GM12878 (cell line): ENCODE data around the gene MEIS1.

Experiments used
- JUND ChIP-seq: IDR thresholded peaks from 2 replicates; pipeline ENCODE4 v1.6.1; 2012; ENCODE audit warnings: low read depth, mild to moderate bottlenecking, low read length, improper control_type of control experiment, moderate library complexity
- SMC3 ChIP-seq: IDR thresholded peaks from 2 replicates; pipeline ENCODE4 v1.6.1; 2011; ENCODE audit warnings: low read length, improper control_type of control experiment, borderline replicate concordance

DNA sequence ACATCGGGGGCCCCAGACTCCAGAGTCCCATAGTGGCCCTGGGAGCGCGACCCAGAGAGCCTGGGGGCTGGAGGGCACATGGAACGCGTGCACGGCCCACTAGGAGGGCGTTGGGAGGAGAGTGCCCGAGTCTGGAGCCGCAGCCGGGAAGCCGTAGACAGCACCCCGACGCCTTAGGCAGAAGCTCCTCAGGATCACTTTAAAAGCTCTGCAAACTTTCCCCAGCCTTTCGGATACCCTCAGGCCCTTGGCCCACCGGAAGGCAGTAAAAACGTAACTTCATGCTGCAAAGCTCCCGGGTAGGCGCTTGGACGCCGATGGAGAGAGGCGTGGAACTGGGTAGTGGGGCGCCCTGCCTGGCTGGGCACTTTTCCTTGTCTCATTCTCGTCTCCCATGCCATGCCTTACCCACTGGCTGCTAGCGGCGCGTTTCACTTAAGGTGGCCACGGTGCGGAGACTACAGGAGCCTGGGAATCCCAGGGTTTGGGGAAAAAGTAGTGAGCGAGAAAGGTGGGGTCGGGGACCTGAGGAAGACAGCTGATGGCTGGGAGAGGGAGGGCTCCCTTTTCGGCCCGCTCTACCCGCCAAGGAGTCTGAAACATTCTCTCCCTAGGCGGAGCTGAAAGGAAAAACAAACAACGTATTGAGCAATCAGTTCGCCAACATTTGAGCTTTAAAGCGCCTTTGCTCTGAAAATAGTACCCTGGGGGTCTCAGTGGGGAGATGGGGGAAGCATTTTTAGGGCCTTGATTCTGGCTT, 141.8 kb downstream of the MEIS1 start:
- TF ChIP-seq JUND (no peak), SMC3 (no peak)
